H1 (cell line): ENCODE results near the gene SSB. TPM values are rescaled to one million over a fixed set of nuclear protein-coding genes. Genes with fewer than 3 reads are reported as not detected.

ENCODE experiments used
- CTCF ChIA-PET: fragments of 300-600 bp; sonication (Branson Sonifier 250); formaldehyde crosslinking; loops from one replicate; lab custom pipeline; 2021; ENCODE audit not compliant: partially characterized antibody; lab: Charles Lee
- POLR2A ChIA-PET: fragments of 300-600 bp; sonication (Branson Sonifier 250); formaldehyde crosslinking; loops from one replicate; lab custom pipeline; 2021; ENCODE audit warnings: inconsistent platforms; ENCODE audit not compliant: partially characterized antibody; lab: Charles Lee
- DNase-seq, 2 experiments: peaks; one replicate each; pipeline versions ENCODE4 v3.0.0 to v3.0.0-alpha.2; 2010 to 2022; ENCODE audit warnings: low spot score in 2 of 2, low read depth in 1 of 2, mixed read lengths in 1 of 2
- FAIRE-seq: peaks from 2 replicates; lab custom pipeline; 2011; peaks lifted over from hg19 to GRCh38; lab: Jason Lieb, UNC
- H2AFZ ChIP-seq: 2 replicates; pipeline ENCODE4 v1.8.1; 2012; ENCODE audit warnings: low read length, inconsistent platforms
- H2AK5ac ChIP-seq: 2 replicates; pipeline ENCODE4 v1.6.1; 2013; ENCODE audit warnings: low read depth, low read length
- H2BK120ac ChIP-seq: replicated peaks from 2 replicates; pipeline ENCODE3; 2013; ENCODE audit warnings: low read depth, low read length, inconsistent platforms
- H2BK12ac ChIP-seq: 2 replicates; pipeline ENCODE4 v1.6.1; 2013; ENCODE audit warnings: low read depth, low read length
- H2BK15ac ChIP-seq: 2 replicates; pipeline ENCODE4 v1.6.1; 2013; ENCODE audit warnings: low read length
- H2BK20ac ChIP-seq: 2 replicates; pipeline ENCODE4 v1.6.1; 2013; ENCODE audit warnings: low read length
- H2BK5ac ChIP-seq: 2 replicates; pipeline ENCODE4 v1.6.1; 2013; ENCODE audit warnings: low read depth, low read length
- H3K14ac ChIP-seq: 2 replicates; pipeline ENCODE4 v1.6.1; 2013; ENCODE audit warnings: inconsistent platforms; ENCODE audit not compliant: insufficient read length
- H3K18ac ChIP-seq: 2 replicates; pipeline ENCODE4 v1.6.1; 2013; ENCODE audit warnings: low read length; ENCODE audit errors: extremely low read depth
- H3K23ac ChIP-seq: 2 replicates; pipeline ENCODE4 v1.6.1; 2013; ENCODE audit warnings: inconsistent platforms; ENCODE audit not compliant: insufficient read length
- H3K23me2 ChIP-seq: 2 replicates; pipeline ENCODE4 v1.6.1; 2013; ENCODE audit warnings: low read depth, low read length
- H3K27ac ChIP-seq: 2 replicates; pipeline ENCODE4 v1.6.1; 2011; ENCODE audit warnings: low read depth, low read length, inconsistent platforms
- H3K27me3 ChIP-seq, 4 experiments: replicated peaks in 1 of 4; 1 replicate in 1 of 4; 2 replicates in 3 of 4; pipeline versions ENCODE4 v1.6.1 to v1.8.1; 2011 to 2013; ENCODE audit warnings: low read length in 3 of 4, mild to moderate bottlenecking in 3 of 4, inconsistent platforms in 2 of 4, mixed read lengths in 2 of 4, moderate library complexity in 1 of 4; ENCODE audit not compliant: control insufficient read depth in 3 of 4, insufficient read depth in 3 of 4; ENCODE audit errors: extremely low read depth in 1 of 4
- H3K36me3 ChIP-seq, 4 experiments: 2 replicates each; pipeline versions ENCODE4 v1.6.1 to v1.8.1; 2011 to 2013; ENCODE audit warnings: mild to moderate bottlenecking in 4 of 4, low read length in 3 of 4, moderate library complexity in 2 of 4, control low read depth in 1 of 4, inconsistent platforms in 1 of 4; ENCODE audit not compliant: insufficient read depth in 4 of 4, control insufficient read depth in 2 of 4
- H3K4ac ChIP-seq: replicated peaks from 2 replicates; pipeline ENCODE3; 2013; ENCODE audit warnings: low read length, low read depth, mixed read lengths, inconsistent platforms; ENCODE audit not compliant: insufficient read length
- H3K4me1 ChIP-seq, 4 experiments: replicated peaks in 1 of 4; 1 replicate in 1 of 4; 2 replicates in 3 of 4; pipeline versions ENCODE4 v1.6.1 to v1.8.1; 2011 to 2013; ENCODE audit warnings: low read length in 3 of 4, inconsistent platforms in 2 of 4, mixed read lengths in 1 of 4; ENCODE audit not compliant: insufficient read depth in 4 of 4, control insufficient read depth in 3 of 4
- H3K4me2 ChIP-seq, 2 experiments: 2 replicates each; pipeline versions ENCODE4 v1.6.1 to v1.8.1; 2011 to 2013; ENCODE audit warnings: low read depth in 2 of 2, low read length in 2 of 2, control low read depth in 1 of 2, inconsistent platforms in 1 of 2, mild to moderate bottlenecking in 1 of 2; ENCODE audit not compliant: insufficient read depth in 1 of 2
- H3K4me3 ChIP-seq, 4 experiments: fragments of 200-600, 300-600 bp in 1 of 4; sonication (generic), shearing (Covaris generic), sonication (Bioruptor Twin) in 1 of 4; 2 replicates each; pipeline versions ENCODE4 v1.5.1 to v1.8.1; 2011 to 2016; ENCODE audit warnings: low read length in 4 of 4, low read depth in 3 of 4, control low read depth in 2 of 4, inconsistent platforms in 2 of 4, mild to moderate bottlenecking in 2 of 4, mixed read lengths in 1 of 4, moderate library complexity in 1 of 4; ENCODE audit not compliant: insufficient read depth in 2 of 4; ENCODE audit errors: extremely low read depth in 1 of 4
- H3K56ac ChIP-seq: replicated peaks from 2 replicates; pipeline ENCODE3; 2013; ENCODE audit warnings: low read depth, mild to moderate bottlenecking, mixed read lengths, low read length, inconsistent platforms; ENCODE audit not compliant: insufficient read length
- H3K79me1 ChIP-seq: 2 replicates; pipeline ENCODE4 v1.6.1; 2013; ENCODE audit warnings: low read depth, low read length, control low read depth
- H3K79me2 ChIP-seq, 2 experiments: 2 replicates each; pipeline versions ENCODE4 v1.6.1 to v1.8.1; 2012 to 2013; ENCODE audit warnings: low read length in 2 of 2, mild to moderate bottlenecking in 2 of 2, inconsistent platforms in 1 of 2; ENCODE audit not compliant: insufficient read depth in 2 of 2, control insufficient read depth in 1 of 2
- H3K9ac ChIP-seq, 4 experiments: replicated peaks in 1 of 4; 1 replicate in 1 of 4; 2 replicates in 3 of 4; pipeline versions ENCODE4 v1.6.1 to v1.8.1; 2011 to 2013; ENCODE audit warnings: low read depth in 3 of 4, low read length in 3 of 4, control low read depth in 2 of 4, mild to moderate bottlenecking in 2 of 4, moderate library complexity in 2 of 4, inconsistent platforms in 1 of 4; ENCODE audit errors: extremely low read depth in 1 of 4
- H3K9me3 ChIP-seq, 2 experiments: 2 replicates each; pipeline versions ENCODE4 v1.6.1 to v1.8.1; 2012 to 2013; ENCODE audit warnings: mild to moderate bottlenecking in 2 of 2, moderate library complexity in 2 of 2, control low read depth in 1 of 2, inconsistent platforms in 1 of 2, low read depth in 1 of 2, low read length in 1 of 2, mixed read lengths in 1 of 2; ENCODE audit not compliant: insufficient read depth in 2 of 2
- H4K20me1 ChIP-seq, 2 experiments: replicated peaks in 1 of 2; 2 replicates each; pipeline versions ENCODE3 to v1.8.1; 2011 to 2013; ENCODE audit warnings: inconsistent platforms in 2 of 2, low read length in 2 of 2, mild to moderate bottlenecking in 1 of 2; ENCODE audit not compliant: insufficient read depth in 2 of 2, control insufficient read depth in 1 of 2
- H4K5ac ChIP-seq: 2 replicates; pipeline ENCODE4 v1.6.1; 2013; ENCODE audit warnings: low read length, low read depth, mixed read lengths, inconsistent platforms; ENCODE audit not compliant: insufficient read length
- H4K8ac ChIP-seq: 2 replicates; pipeline ENCODE4 v1.8.0; 2013; ENCODE audit warnings: mild to moderate bottlenecking, moderate library complexity, low read length, inconsistent platforms; ENCODE audit not compliant: insufficient read depth; ENCODE audit errors: extremely low read depth
- H4K91ac ChIP-seq: replicated peaks from 2 replicates; pipeline ENCODE3; 2013; ENCODE audit warnings: low read length, mixed read lengths, inconsistent platforms; ENCODE audit not compliant: insufficient read length
- WGBS, 2 experiments: shearing (Covaris generic) in 1 of 2; methylation state at CpG; one replicate each; pipeline versions ENCODE4 v1.1.6 to v1.1.7; 2013 to 2015; ENCODE audit warnings: low lambda C conversion rate in 2 of 2, mixed read lengths in 2 of 2, inconsistent platforms in 1 of 2, low coverage in 1 of 2, missing lambda C conversion rate in 1 of 2; ENCODE audit not compliant: insufficient replicate concordance in 2 of 2, insufficient coverage in 1 of 2, insufficient read length in 1 of 2; ENCODE audit errors: extremely low coverage in 1 of 2, missing lambda C conversion rate in 1 of 2; 5-methylcytosine and 5-hydroxymethylcytosine counted together
- polyA plus RNA-seq, 7 experiments: library from polyadenylated mRNA; depleted of rRNA in 3 of 7; stranded (reverse) in 5 of 7; unstranded in 2 of 7; fragments of >200 nt in 5 of 7; fragments of 200-250 nt in 2 of 7; gene quantifications; 1 replicate in 5 of 7; 2 replicates in 1 of 7; 4 replicates in 1 of 7; pipeline versions ENCODE4 v1.2.1 to v1.2.3, GENCODE V29; 2011 to 2013; ENCODE audit warnings: missing spikeins in 2 of 7, mixed read lengths in 2 of 7
- total RNA-seq: library from RNA; stranded (reverse); fragmentation: NEBNext Ultra II Directional; extraction: Animal tissue kit (Norgen Biotek cat#: 25700); gene quantifications from 2 replicates; pipeline ENCODE4 v1.2.1, GENCODE V29; 2021

SSB gene
- total and polyA plus RNA-seq, 2 of the 8 experiments (the other 6 are each of a cell fraction or from before 2014, with no cell fraction given), result 60.8 to 270 TPM

DNA sequence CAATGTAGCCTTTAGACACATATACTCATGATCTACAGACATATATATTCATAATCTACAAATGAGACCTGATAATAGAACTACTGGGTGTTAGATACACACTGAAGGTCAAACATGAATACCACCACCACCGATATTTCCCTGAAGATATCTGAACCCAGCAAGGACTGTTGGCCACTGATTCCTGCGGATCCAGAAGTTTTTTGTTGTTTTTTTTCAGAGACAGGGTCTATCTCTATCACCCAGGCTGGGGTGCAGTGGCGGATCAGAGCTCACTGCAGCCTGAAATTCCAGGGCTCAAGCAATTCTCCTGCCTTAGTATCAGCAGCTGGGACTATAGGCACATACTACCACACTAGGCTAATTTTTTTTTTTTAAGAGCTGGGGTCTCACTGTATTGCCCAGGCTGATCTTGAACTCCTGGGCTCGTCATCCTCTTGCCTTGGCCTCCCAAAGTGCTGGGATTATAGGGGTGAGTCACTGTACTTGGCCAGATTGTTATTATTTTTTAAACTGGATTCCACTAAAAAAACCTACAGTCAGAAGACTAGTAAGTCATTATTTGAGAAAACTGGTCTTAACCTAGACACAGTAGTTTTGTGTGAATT lies 24.2 kb downstream of the SSB start:
- ChIA-PET POLR2A (interaction anchor here (0.6 to 2.3 kb wide), 3 partner anchors 8 to 586 kb away, joined by 3 to 5 read pairs (median 4); no protein-coding TSS in a partner anchor), CTCF (interaction anchor here (0.6 to 1.5 kb wide), 6 partner anchors 15 to 526 kb away, joined by 3 to 6 read pairs (median 4); no protein-coding TSS in a partner anchor)
- no peak for FAIRE-seq

More for the DNA sequence above, 24.2 kb downstream of the SSB start:
- Histone ChIP-seq H2BK20ac (no peak overlapping the region), H2BK15ac (no peak overlapping the region), H3K56ac (no peak overlapping the region), H2BK120ac (no peak overlapping the region), H3K4ac (no peak overlapping the region), H4K8ac (no peak overlapping the region), H3K27ac (no peak overlapping the region), H3K9me3 (no peaks in the 10 kb centered on the region), H4K20me1 (peaks cover 0 to 2% of the 10 kb centered on the region in 2 experiments), H3K23me2 (peaks cover 7% of the 10 kb centered on the region), H3K9ac (no peak overlapping the region), H2AK5ac (no peak overlapping the region), H3K4me2 (peak overlapping the region in 1 of 2 experiments; percentile 6; a peak in 1 of 4 replicates), H3K18ac (no peak overlapping the region), H3K23ac (no peak overlapping the region), H3K14ac (no peak overlapping the region), H4K5ac (no peak overlapping the region), H3K36me3 (peaks cover 2 to 32% (median 8%) of the 10 kb centered on the region in 4 experiments; a peak in 6 of 8 replicates), H3K79me2 (peaks cover 0 to 9% of the 10 kb centered on the region in 2 experiments; a peak in 2 of 4 replicates), H3K79me1 (peaks cover under 1% of the 10 kb centered on the region; the same call in 1 of the 2 replicates), H2BK5ac (no peak overlapping the region), H3K27me3 (no peaks in the 10 kb centered on the region), H3K4me1 (peaks cover 0 to 4% (median 2%) of the 10 kb centered on the region in 4 experiments; a peak in 3 of 7 replicates), H2BK12ac (no peak overlapping the region), H3K4me3 (peak overlapping the region in 1 of 4 experiments; percentile 14; a peak in 1 of 8 replicates), H2AFZ (no peak overlapping the region), H4K91ac (no peak overlapping the region)
- 90% methylated on average over 4 of the region's 4 CpGs; no CpG with 5 or more reads in 1 of the 2 experiments for WGBS, 2 experiments
- no peak for DNase-seq
